ENCODE results near the gene RNASE8.
"Not testable (repeated sequence)": the region's sequence is repeated elsewhere in the genome, so short reads cannot be mapped to it uniquely, and the experiment has no call there.

Gene RNASE8

GRCh38 chr14:21057803-21058675 is at the start of gene RNASE8:
RNASE8 (plus strand) TSS chr14:21057822; CDS start chr14:21057893, 71 bp downstream.
- DNase-seq = no peak

GRCh38 chr14:21009721-21010120 is 47.9 kb upstream of the RNASE8 start:
- not testable (repeated sequence) for DNase-seq

- DNase-seq = no peak
Observed at GRCh38 chr14:21011136-21011535, 46.5 kb upstream of the RNASE8 start.

GRCh38 chr14:21014761-21015190 is 42.8 kb upstream of the RNASE8 start:
- peak; percentile 16 for DNase-seq

- no peak for DNase-seq
Observed at GRCh38 chr14:21015312-21015711, 42.3 kb upstream of the RNASE8 start.

GRCh38 chr14:21016413-21017190 is 41.0 kb upstream of the RNASE8 start:
- DNase-seq = no peak

- DNase-seq = no peak
Observed at GRCh38 chr14:21017528-21018245, 39.9 kb upstream of the RNASE8 start.

GRCh38 chr14:21018286-21018685 is 39.3 kb upstream of the RNASE8 start:
- DNase-seq = no peak

- no peak for DNase-seq
Observed at GRCh38 chr14:21018781-21019180, 38.8 kb upstream of the RNASE8 start.

- no peak for DNase-seq
Observed at GRCh38 chr14:21019366-21019765, 38.3 kb upstream of the RNASE8 start.

GRCh38 chr14:21020977-21021545 is 36.6 kb upstream of the RNASE8 start:
- no peak for DNase-seq

- DNase-seq = no peak
Observed at GRCh38 chr14:21022686-21023085, 34.9 kb upstream of the RNASE8 start.

- DNase-seq = no peak
Observed at GRCh38 chr14:21023174-21023573, 34.4 kb upstream of the RNASE8 start.

GRCh38 chr14:21023817-21024584 is 33.6 kb upstream of the RNASE8 start:
- DNase-seq = no peak

GRCh38 chr14:21024585-21025370 is 32.8 kb upstream of the RNASE8 start, which contains the start of gene NDRG2:
NDRG2 (minus strand) TSS chr14:21025061; CDS start chr14:21023315, 1,746 bp downstream.
- DNase-seq = no peak

- no peak for DNase-seq
Observed at GRCh38 chr14:21025371-21026273, 32.0 kb upstream of the RNASE8 start.

- no peak for DNase-seq
Observed at GRCh38 chr14:21026274-21026987, 31.2 kb upstream of the RNASE8 start.

- DNase-seq = no peak
Observed at GRCh38 chr14:21026988-21027315, 30.7 kb upstream of the RNASE8 start.

- DNase-seq = no peak
Observed at GRCh38 chr14:21029917-21030316, 27.7 kb upstream of the RNASE8 start, which contains the start of gene TPPP2. TPPP2 (plus strand) TSS chr14:21030217; CDS start chr14:21030582, 365 bp downstream.
